Measurements from ENCODE around the gene NCSTN. TPM values are rescaled to one million over a fixed set of nuclear protein-coding genes. Genes with fewer than 3 reads are reported as not detected.
A peak's percentile ranks its signal among the peaks of the same experiment; 100 is the strongest.

Gene NCSTN
- total and polyA plus RNA-seq, 9 of the 15 experiments (the other 6 are each of a cell fraction or from before 2014, with no cell fraction given): 21.3 to 91.1 (median 57.9) TPM

GRCh38 chr1:160342953-160343869 lies at the start of gene NCSTN, which contains the start of gene COPA (continued):
- TF ChIP-seq KDM4B (IDR thresholded peaks at IDR 0.05; ENCODE audit: borderline replicate concordance in 2 of 2, low read depth in 1 of 2) (peak in 1 of 2 experiments; percentile 94; a peak in 1 of 4 replicates), ZNF143 (CRISPR knock-in tag; IDR thresholded peaks at IDR 0.05) (0 out of 2 replicates have a peak, but pooled peaks have one; percentile 26), CREM (IDR thresholded peaks at IDR 0.05; ENCODE audit: low read depth) (peak; percentile 90), RNF219 (CRISPR knock-in tag; IDR thresholded peaks at IDR 0.05) (no peak), TBL1XR1 (IDR thresholded peaks at IDR 0.05; ENCODE audit: low read length in 2 of 2) (0 out of 4 replicates have a peak, but pooled peaks of 1 of the 2 experiments have one; percentile 26), CAMTA2 (CRISPR knock-in tag; conservative IDR thresholded peaks at IDR 0.05) (no peak), ZNF347 (CRISPR knock-in tag; IDR thresholded peaks at IDR 0.05; ENCODE audit: low read depth) (no peak), TAL1 (IDR thresholded peaks at IDR 0.05) (no peak), L3MBTL2 (IDR thresholded peaks at IDR 0.05) (peak; percentile 59), CHAMP1 (IDR thresholded peaks at IDR 0.05) (peak; percentile 72; the same call in 1 of the 2 replicates), POLR2AphosphoS5 (IDR thresholded peaks at IDR 0.05; ENCODE audit: control insufficient read depth, insufficient read depth, low read depth, low read length) (peak; percentile 95), SRSF1 (IDR thresholded peaks at IDR 0.05; ENCODE audit: low read depth, low read length) (no peak), SIRT6 (IDR thresholded peaks at IDR 0.05; ENCODE audit: low read depth, low read length) (no peak), ZKSCAN3 (CRISPR knock-in tag; IDR thresholded peaks at IDR 0.05) (no peak), WHSC1 (IDR thresholded peaks at IDR 0.05; ENCODE audit: low read length) (no peak), DLX4 (CRISPR knock-in tag; IDR thresholded peaks at IDR 0.05) (no peak), CUX1 (CRISPR knock-in tag; IDR thresholded peaks at IDR 0.05) (no peak)
